Anterior cingulate cortex (tissue), 58 donors: Measurements from ENCODE around the gene SYT11.
A peak's percentile ranks its signal among the peaks of the same experiment; 100 is the strongest.
"Not testable (repeated sequence)": the region's sequence is repeated elsewhere in the genome, so short reads cannot be mapped to it uniquely, and the experiment has no call there.

Experiments used
- DNase-seq, 58 donors: peaks; one replicate each; lab custom pipeline; 2025; lab: John Stamatoyannopoulos, UW

Gene SYT11

DNA sequence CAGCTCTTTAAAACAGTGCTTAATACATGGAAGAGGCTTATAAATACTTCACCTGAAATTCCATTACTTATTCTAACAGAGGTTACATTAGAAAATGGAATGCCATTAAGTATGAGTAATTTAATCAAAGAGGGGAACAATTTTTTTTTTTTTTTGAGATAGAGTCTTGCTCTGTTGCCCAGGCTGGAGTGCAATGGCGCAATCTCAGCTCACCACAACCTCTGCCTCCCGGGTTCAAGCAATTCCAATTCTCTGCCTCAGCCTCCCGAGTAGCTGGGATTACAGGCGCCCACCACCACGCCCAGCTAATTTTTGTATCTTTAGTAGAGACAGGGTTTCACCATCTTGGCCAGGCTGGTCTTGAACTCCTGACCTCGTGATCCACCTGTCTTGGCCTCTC, 36.2 kb downstream of the SYT11 start:
- DNase-seq, result not testable (repeated sequence)

- not testable (repeated sequence) for DNase-seq
Measured at GRCh38 chr1:155896476-155896875, 37.1 kb downstream of the SYT11 start.

GRCh38 chr1:155897746-155898145, 38.4 kb downstream of the SYT11 start:
- DNase-seq, result no peak

DNA sequence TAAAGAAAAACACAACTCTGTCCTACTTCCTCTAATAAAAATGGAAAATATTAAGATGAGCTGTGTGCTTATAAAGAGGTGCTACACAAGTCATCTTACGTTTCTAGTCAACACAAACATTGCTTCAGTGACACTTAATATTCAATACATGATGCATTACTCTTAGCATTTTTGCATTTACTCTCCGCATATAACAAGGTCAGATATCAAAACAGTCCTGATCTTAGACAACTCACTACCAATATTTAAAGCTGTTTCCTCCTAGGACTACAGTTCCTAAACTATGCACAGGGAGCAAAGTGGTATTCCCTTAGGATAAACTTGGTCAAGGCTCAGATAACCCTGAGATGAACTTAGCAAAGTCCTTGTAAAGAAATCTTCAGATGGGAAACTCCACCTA, 39.5 kb downstream of the SYT11 start:
- no peak for DNase-seq

DNA sequence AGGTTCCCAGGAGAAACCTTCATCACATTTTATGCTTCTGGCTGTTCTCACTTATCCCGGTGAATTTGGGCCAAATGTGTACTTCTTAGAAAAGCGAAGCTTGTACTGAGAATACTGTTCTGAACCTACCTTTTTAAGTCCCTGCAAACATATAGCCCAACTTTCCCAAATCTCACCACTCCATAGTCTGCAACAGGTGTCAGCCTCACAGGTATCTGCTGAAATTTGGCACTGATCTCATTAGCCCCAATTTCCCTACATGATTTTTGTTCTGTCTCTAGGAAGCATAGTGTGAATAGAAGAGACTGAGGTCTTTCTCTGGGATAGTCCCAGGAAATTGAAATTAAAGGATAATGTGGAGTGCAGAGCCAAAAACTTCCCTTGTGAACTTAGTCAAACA, 40.3 kb downstream of the SYT11 start:
- no peak for DNase-seq

GRCh38 chr1:155900161-155900560, 40.8 kb downstream of the SYT11 start:
- DNase-seq, result no peak

GRCh38 chr1:155904261-155904660, 44.9 kb downstream of the SYT11 start:
- no peak for DNase-seq

- DNase-seq, result peak in 1 of 58 donors; percentile 26
Measured at GRCh38 chr1:155909894-155910293, 50.5 kb downstream of the SYT11 start.

DNA sequence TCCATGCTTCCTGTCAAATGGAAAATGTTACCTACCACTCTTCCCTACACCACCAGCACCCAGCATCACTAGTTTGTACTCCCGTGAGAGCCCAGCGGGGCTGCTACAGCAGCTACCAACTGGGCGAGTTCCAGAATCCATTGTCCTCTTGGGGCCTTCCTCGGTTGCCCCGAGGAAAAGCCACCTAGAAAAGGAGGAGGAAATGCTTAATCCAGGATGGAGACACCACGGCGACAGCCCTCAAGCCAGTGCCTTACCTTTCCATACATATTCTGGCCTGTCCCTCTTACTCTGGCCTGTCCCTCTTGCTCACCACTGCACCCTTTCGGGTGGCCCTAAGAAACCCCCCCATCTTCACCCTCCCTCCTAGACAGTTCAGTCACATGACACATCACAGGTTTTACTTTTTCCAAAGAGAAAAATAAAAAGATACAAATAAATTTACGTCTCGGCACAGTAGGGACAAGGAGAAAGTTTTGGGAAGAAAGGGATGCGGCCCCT, 51.3 kb downstream of the SYT11 start:
- DNase-seq, result peak in 23 of 58 donors; percentile 12 to 49 (median 35)

DNA sequence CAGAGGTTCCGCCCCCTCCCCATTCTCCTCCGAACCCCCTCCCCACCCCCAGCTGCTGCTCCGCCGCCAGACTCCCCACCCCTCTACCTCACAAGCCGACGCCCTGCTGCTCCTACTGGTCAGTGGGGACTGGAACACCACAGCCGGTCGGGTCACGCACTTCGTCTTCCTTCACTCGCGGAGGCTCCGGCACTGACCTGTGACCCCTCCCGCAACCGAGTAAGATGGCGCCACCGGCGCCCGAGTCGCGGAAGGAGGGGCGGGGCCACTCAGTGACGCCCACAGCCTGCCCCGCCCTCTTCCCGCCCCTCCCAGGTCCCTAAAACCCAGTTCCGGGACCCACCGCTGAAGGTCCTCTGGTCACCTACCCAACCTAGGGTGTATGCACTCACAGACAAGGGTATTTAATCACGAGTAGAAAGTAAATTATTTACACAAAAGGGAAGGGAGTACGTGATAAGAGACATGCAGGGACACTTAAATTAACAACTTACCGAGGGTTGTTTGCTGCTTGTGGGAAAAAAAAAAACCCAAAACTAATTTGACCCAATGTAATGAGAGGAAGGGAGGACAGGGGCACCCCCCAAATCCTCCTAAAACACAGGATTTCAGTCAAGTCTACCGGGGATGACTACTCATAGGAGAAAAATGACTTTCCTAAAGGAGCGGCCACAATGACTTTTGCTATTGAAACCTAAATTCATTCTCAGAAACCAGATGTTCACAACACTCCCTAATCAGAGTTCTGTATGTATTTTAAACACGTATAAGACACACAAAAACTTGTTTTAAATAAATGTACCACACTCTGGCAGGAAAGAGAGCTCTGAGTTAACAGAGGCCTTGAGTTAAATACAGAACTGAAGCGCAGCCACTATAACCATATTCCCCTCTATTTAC, 52.0 kb downstream of the SYT11 start, which contains the start of gene RIT1:
Gene RIT1 (minus strand): TSS at position 194 of the 900 bp plus-strand sequence. CDS start 588 bp downstream, outside the sequence.
- DNase-seq, result peak; percentile 10 to 89 (median 70)

DNA sequence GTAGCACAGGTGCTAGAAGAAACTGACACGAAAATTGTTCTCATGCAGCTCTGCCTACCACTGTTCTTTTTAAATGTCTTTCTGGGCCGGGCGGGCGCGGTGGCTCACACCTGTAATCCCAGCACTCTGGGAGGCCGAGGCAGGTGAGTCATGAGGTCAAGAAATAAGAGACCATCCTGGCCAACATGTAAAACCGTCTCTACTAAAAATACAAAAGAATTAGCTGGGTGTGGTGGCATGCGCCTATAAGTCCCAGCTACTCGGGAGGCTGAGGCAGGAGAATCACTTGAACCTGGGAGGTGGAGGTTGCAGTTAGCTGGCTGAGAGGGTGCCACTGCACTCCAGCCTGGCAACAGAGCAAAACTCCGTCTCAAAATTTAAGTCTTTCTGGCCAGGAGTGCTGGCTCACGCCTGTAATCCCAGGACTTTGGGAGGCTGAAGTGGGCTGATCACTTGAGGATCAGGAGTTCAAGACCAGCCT, 52.7 kb downstream of the SYT11 start:
- DNase-seq, result no peak

DNA sequence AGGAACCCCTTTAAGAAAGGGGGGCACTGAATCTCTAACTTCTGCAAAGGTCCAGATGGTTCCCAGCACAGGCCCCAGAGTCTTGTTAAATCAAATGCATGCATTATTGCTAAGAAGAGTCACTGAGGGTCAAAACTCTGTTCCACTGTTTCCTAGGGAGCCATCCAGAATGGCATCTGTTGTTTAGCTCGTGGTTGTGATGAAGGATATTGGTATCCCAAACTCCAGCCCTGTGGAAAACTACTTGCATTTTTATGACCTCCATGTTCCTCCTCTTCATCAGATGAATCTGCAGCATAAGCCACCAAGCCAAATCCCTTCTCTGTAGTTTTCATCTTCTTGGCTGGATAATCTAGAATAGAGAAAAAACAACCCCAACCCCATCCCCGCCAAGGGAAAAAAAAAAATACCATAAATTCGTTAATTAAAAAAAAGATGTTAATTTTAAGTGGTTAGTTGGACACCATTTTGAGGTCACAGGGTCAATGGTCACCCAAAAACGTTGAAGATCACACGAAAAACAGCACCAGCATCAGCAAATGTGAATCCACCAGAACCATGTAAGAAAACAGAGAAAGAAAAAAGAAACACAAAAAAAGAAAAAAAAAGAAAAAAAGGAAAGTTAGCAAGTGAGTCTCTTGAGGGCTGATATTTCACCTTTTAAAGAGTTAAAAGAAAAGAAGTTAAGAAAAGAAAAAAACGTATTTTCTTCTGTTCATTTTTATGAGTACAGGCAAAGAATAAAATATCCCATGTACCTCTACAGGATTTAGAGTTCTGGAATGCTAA, 54.8 kb downstream of the SYT11 start:
- no peak for DNase-seq

DNA sequence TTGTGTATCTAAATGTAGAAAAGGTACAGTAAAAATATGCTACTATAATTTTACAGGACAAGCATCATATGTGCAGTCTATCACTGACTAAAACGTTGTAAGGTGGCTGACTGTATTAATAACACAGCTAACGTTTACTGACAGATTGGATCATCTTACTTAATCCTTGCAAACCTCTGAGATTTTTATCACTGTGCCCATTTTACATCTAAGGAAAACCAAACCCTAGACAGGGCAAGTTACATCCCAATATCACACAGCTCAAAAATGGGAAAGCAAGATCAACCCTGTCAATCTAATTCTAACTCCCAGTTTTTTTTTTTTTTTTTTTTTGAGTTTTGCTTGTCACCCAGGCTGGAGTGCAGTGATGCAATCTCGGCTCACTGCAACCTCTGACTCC, 59.3 kb downstream of the SYT11 start:
- DNase-seq, result no peak

GRCh38 chr1:155919801-155920200, 60.4 kb downstream of the SYT11 start:
- no peak for DNase-seq

- DNase-seq, result no peak
Measured at GRCh38 chr1:155920717-155921116, 61.4 kb downstream of the SYT11 start.

GRCh38 chr1:155925506-155925905, 66.1 kb downstream of the SYT11 start:
- no peak for DNase-seq

DNA sequence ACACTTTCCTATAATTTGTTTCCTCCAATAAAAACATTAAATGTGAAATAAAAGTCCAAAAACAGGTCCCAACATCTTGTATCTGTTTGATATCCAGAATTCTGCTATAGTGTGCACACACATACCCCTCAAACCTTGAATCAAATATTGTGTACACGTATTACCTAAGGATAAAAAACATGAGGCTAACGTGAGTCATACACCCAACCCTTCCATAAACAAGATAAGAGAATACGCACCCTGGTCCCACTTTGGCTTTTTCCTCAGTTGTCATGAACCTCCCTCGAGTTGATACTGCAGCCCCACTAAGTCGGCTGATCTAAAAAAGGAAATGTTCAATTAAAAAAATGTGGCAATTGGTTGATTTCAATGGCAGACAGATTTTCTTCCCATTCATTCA, 69.7 kb downstream of the SYT11 start:
- DNase-seq, result no peak

GRCh38 chr1:155930725-155931124, 71.4 kb downstream of the SYT11 start:
- DNase-seq, result not testable (repeated sequence)

DNA sequence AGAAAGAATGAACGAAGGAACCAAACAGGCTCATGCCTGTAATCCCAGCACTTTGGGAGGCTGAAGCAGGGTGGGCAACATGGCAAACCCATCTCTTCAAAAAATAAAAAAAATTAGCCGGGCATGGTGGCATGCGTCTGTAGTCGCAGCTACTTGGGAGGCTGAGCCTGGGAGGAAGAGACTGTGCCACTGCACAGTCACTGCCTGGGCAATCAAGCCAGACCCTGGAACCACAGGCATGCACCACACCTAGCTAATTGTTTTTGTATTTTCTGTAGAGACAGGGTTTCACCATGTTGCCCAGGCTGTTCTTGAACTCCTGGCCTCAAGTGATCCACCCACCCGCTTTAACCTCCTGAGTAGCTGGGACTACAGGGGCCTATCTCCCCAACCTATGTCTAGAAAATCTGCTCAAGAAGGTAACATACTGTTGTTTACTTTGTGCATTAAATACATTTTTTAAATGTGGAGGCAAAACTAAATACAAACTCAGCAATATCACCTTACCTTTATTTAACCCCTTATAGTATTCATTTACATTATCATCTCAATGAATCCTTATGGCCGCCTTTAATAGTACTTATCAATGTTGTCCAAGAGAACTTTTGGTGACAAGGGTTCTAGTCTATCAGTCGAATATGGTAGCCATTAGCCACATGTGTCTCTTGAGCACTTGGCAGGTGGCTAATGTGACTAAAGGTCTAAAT, 72.1 kb downstream of the SYT11 start:
- DNase-seq, result no peak

DNA sequence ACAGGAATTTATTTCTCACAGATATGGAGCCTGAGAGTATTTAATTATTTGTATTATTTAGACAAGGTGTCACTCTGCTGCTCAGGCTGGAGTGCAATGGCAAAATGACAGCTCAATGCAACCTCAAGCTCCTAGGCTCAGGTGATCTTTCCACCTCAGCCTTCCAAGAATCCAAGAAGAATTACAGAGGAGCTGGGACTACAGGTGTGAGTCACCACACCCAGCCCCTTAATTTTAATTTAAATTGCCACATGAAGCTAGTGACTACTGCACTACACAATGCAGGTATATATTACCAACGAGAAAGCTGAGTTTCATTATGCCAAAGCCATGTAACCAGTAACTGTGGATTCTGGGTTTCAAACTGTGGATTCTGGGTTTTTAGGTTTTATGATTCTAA, 72.7 kb downstream of the SYT11 start:
- DNase-seq, result no peak
